ENCODE results near the gene SERPINA3. TPM values are rescaled to one million over a fixed set of nuclear protein-coding genes. Genes with fewer than 3 reads are reported as not detected.
"Not testable (repeated sequence)": the region's sequence is repeated elsewhere in the genome, so short reads cannot be mapped to it uniquely, and the experiment has no call there.

SERPINA3 gene
- polyA plus RNA-seq, 3 donors = 0.25 to 0.45 (median 0.29) TPM

DNA sequence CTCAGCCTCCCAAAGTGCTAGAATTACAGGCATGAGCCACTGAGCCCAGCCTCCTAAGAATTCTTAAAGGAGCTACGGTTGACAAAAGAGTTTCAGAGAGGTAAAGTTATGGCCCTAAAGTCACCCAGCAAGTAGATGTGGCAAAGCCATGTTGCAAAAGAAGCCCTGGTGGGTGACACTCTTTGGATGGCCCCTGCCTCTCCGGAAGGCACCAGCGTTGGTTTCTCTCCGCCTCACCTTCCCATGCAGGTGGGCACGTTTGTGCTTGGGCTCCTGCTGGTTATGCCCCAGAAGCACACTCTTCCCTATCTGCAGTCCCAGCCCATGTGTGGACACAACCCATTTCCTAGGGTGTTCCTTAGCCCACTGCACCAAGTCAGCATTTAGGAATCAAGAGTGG is 9.5 kb upstream of the SERPINA3 start:
- DNase-seq (ENCODE audit: extremely low read depth in 1 of 11, low read depth in 9 of 11, low spot score in 4 of 11) = no peak

DNA sequence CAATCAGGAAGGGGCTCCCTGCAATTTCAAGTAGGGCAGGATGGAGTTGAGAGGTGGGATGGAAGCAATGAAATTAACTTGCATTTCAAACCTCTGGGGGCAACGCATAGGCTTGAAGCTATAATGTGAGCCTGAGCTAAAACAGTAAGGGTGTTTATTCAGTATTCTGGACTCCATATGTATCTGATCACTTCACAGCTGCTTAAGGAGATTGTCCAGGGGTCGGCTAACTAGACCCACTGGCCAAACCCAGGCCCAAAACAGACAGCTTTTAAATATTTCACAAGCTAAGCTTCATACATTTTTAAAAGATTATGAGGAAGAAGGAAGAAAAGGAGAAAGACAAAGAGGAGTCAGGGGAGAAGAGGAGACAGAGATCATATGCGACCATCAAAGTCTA is 6.8 kb upstream of the SERPINA3 start:
- no peak for DNase-seq (ENCODE audit: extremely low read depth in 1 of 11, low read depth in 9 of 11, low spot score in 4 of 11)

DNA sequence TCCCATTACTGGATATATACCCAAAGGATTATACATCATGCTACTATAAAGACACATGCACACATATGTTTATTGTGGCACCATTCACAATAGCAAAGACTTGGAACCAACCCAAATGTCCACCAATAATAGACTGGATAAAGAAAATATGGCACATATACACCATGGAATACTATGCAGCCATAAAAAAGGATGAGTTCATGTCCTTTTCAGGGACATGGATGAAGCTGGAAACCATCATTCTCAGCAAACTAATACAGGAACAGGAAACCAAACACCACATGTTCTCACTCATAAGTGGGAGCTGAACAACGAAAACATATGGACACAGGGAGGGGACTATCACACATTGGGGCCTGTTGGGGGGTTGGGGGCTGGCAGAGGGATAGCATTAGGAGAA is 3.2 kb upstream of the SERPINA3 start:
- not testable (repeated sequence) for DNase-seq (ENCODE audit: extremely low read depth in 1 of 11, low read depth in 9 of 11, low spot score in 4 of 11)

DNA sequence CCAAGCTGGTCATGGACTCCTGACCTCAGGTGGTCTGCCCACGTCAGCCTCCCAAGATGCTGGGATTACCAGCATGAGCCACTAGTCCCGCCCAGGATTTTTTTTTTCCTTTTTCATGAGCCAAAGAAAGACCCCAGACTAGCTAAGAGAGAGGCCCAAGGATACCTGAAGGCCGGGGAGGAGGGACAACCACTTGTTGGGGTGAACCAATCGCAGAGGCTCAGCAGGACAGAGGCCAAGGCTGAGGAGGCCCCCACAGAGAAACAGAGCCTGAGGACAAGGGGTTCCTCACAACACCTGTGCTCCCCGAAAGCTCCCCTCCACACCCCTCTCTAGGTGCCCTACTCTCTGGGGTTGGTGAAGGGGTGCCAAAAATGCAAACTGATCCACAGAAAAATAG is 1.0 kb upstream of the SERPINA3 start:
- no peak for DNase-seq (ENCODE audit: extremely low read depth in 1 of 11, low read depth in 9 of 11, low spot score in 4 of 11)

DNA sequence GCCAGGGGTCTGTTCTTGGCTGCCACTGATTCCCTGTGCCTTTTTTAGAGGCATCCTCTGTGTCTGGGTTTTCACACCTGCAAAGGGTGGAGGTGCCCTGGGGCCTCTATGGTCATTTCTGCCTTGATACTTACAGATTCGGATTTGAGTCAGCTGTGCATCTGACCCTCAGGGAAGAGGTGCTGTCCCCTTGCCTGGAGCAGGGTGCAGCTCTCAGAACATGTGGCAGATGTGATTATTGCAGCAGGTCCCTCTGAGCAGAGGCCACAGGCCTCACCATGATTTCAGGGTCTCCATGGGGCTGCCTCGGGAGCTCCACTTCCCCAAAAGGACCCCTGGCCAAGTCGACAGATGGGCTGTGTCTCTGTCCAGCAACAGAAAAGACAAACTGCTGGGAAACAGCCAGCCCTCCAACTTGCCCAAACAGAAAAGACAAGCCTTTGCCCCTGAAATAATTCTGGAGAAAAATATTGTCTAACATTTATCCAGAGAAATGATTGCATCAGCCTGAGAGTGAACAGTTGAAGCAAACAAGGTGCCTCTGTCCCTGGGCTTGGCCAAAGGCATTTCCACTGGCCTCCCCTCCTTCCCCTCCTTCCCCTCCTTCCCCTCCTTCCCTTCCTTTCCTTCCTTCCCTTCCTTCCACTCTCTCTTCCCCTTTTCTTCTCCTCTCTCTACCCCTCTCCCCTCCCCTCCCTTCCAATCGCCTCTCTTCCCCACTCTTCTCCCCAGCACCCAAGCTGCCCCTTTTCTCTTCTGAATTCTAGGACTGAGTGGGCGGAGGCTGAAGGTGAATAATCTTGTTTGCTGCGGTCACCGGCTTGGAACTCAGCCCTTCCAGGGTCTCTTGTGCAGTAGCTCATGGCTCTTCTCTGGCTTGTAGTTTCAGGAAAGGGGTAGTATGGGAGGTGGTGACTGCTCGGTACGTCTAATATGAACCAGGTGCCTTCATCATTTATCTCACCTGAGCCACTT is 676 bp downstream of the SERPINA3 start:
- DNase-seq (ENCODE audit: extremely low read depth in 1 of 11, low read depth in 9 of 11, low spot score in 4 of 11) = no peak

DNA sequence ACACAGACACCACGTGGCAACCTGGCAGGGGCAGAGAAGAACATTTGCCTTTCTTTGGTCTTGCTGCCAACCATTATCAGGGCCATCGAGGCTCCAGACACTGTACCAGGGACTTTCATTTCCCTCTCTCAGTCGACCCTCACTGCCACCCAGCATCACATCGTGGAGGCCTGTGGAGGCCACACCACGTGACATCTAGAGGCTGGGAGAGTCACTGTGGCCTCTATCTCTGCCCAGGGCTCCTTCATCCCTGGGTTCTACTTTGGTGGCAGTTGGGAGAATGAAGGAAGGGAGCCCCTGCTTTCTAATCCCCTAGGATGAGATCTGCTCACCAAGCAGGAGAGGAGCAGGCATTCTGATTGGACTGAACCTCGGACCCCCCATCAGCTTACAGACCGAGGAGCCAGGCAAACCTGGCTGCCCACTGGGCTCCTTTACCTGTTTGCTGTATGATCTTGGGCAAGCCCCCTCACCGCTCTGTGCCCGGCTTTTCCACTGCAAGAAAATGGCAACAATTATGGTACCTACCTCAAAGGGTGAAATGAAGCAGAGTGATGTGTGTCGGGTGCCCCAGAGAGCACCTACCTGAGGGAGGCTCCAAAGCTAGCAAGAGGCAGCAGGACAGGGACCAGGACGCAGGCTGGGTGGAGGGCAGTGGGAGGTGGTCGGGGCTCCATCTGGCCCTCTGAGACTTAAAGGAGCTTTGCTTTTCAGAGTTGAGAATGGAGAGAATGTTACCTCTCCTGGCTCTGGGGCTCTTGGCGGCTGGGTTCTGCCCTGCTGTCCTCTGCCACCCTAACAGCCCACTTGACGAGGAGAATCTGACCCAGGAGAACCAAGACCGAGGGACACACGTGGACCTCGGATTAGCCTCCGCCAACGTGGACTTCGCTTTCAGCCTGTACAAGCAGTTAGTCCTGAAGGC is 1.8 kb downstream of the SERPINA3 start:
- DNase-seq (ENCODE audit: extremely low read depth in 1 of 11, low read depth in 9 of 11, low spot score in 4 of 11) = no peak

DNA sequence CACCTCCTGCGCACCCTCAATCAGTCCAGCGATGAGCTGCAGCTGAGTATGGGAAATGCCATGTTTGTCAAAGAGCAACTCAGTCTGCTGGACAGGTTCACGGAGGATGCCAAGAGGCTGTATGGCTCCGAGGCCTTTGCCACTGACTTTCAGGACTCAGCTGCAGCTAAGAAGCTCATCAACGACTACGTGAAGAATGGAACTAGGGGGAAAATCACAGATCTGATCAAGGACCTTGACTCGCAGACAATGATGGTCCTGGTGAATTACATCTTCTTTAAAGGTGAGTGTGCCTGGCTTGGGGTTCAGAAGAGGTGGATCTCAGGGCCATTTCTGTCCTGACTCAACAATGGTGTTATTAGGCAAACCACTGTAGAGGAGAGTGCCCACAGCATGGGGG is 2.6 kb downstream of the SERPINA3 start:
- no peak for DNase-seq (ENCODE audit: extremely low read depth in 1 of 11, low read depth in 9 of 11, low spot score in 4 of 11)

DNA sequence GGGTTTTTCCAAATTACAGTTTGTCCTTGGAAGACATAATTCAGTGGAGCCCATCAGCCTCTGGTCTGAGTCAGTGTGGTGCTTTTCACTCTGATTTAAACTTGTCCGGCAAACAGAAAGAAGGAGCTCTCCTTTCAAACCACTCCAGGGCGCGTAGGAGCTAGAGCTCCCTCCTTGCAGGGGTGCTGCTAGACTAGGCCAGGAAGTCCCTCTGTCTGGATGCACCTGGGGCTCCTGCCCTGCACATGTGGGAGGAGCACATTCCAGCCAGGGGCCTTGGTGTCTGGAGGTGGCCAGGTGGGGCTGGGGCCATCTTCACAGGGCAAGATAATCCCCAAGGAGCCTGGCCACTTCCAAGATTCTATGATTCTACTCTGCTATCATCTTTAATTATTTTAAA is 3.1 kb downstream of the SERPINA3 start:
- DNase-seq (ENCODE audit: extremely low read depth in 1 of 11, low read depth in 9 of 11, low spot score in 4 of 11) = no peak

DNA sequence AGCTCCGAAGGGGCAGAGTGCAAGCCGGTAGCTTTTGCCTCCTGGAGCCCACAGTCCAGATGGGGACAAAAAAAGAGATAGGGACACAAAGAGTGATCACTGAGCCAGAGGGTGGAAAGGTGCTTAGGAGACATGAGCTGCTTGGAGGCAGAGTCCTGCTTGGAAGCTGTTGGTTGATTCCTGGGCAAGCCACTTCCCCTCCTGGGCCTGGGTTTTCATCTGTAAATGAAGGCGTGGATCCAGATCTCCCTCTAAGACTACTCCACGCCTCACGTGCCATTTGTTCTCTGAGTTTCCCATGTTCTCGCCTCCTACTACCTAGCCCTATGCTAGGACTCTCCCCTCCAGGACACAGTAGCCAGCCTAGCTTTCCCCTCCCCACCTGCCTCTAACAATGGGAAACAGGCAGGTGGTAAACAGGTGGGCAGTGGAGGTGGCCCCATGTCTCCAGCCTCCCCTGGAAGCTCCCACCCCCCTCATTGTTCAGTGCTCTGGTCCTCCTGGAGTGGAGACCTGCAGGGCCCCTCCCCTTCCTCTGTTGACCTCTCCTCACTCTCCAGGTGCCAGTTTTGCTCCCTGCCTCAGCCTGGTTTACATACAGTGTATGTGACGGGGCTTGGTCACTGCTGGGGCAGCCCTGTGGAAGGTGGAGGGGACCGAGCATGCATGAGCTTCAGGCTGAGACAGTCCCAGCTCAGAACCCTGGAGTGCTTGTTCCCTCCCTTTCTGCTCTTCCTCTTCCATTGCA is 3.8 kb downstream of the SERPINA3 start:
- DNase-seq (ENCODE audit: extremely low read depth in 1 of 11, low read depth in 9 of 11, low spot score in 4 of 11) = no peak

DNA sequence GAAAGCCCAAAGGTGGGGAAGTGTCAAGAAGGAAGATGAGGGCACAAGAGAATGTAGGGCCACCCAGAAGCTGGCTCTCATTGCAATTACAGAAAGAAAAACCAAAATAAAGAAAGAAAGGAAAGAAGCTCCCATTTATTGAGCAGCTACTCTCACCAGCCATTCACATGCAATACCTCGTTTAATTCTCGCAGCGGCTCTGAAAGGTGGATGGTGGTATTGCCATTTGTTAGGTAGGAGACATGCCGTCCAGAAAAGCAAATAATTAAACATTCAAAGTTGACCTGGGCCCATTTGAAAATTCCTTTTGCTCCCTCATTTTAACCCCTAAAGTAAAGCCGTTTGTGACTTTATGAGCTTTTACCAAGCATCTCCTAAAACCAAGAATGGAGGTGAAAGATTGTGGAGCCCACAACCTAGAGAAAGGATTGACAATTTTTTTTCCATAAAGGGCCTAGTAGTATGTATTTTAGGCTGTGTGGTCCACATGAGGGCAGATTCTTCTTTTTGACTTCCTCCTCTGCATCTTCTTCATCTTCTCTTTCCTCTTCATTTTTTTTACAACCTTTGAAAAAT is 5.3 kb downstream of the SERPINA3 start:
- no peak for DNase-seq (ENCODE audit: extremely low read depth in 1 of 11, low read depth in 9 of 11, low spot score in 4 of 11)

DNA sequence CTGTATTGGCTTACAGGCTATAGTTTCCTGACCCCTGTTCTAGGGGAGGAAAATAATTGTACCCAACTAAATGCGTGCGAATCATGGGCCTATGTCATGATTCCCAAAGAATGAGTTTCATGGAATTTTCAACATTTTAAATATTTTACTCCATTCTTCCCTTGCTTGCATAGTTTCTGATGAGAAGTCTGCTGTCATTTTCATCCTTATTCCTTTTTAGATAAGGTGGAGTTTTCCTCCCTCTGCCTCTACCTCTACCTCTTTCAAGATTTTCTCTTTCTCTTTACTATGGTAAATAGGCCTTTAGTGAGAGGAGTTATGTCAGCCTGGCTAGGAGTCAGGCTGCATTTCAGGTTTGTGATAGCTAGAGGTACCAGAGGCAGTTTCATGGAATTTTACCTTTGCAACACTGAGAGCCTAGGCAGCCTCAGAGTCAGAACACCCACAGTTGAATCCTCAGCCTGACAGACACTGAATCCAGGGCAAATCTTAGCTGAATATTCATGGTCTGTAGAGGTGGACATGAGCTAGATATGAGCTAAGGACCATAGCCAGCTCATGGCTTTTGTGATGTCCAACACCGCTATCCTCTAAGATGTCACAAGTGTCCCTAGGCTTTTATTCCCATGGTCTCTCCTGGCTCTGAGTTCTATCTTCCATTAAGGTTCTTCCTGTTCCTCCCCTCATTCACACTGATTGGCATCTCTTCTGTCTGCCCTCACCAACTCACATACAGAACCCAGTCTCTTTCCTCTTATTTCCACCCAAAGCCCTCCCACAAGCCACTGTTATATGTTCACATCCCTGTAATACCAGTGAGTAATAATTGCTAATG is 6.0 kb downstream of the SERPINA3 start:
- no peak for DNase-seq (ENCODE audit: extremely low read depth in 1 of 11, low read depth in 9 of 11, low spot score in 4 of 11)

DNA sequence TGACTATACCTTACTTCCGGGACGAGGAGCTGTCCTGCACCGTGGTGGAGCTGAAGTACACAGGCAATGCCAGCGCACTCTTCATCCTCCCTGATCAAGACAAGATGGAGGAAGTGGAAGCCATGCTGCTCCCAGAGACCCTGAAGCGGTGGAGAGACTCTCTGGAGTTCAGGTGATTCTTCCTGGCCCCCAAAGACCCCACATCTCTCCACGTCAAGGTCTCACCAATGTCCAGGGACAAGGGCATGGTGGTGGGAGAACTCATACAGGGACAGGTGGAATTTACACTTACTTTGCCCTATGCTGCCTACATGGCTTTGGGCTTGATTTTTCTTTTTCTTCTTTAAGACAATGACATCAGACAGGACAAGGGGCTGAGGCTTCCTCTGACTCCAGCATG is 7.1 kb downstream of the SERPINA3 start:
- DNase-seq (ENCODE audit: extremely low read depth in 1 of 11, low read depth in 9 of 11, low spot score in 4 of 11) = no peak

DNA sequence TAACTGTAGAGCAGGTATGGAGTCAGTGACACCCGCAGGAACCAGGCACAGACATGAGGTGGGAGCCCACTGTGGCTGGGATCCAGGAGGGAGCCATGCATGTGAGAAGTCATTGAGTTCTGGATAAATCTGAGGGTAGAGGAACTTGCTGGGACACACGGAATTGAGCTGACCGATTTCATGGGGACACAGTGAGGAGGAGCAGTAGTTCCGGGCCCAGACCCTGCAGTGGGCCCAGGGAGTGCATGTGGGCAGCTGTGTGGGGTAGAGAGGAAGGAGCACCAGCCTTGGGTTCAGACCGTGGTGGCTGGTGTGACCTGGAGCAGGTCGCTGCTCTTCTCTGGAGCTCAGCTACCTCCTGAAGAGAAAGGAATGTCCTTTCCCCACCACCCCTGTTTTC is 8.4 kb downstream of the SERPINA3 start:
- no peak for DNase-seq (ENCODE audit: extremely low read depth in 1 of 11, low read depth in 9 of 11, low spot score in 4 of 11)

DNA sequence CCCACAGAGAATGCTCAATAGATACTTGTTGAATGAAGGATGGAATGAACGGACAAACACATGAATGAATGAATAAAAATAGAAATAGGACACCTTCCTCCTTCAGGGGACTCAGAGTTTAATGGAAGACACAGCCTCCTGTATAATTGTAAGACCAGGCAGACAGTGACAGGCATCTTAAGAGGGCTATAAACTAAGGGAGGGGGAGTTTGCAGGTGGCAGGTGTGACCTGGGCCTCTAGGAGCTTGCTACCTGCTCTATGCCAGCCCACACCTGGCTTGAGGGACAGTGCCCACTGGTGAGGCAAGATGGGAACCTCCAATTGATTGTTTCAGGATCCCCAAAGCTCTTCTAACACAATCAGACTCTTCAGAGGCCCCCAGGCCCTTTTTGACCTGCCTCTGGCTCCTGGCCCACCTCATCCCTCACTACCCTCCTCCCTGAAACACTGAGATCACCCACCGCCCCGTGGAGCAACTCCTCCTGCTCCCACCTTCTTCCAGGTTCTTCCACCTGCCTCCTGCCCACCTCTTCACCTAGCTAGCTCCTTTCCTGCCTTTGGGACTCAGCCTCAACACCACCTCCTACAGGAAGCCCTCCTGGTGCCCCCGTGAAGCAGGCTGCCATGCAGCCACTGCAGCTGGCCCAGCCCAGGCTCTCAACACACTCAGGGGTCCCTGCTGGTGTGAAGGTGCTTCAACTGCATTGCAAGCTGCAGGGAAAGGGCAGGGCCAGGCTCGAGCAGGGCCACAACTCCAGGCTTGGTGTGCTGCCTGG is 9.4 kb downstream of the SERPINA3 start:
- no peak for DNase-seq (ENCODE audit: extremely low read depth in 1 of 11, low read depth in 9 of 11, low spot score in 4 of 11)

DNA sequence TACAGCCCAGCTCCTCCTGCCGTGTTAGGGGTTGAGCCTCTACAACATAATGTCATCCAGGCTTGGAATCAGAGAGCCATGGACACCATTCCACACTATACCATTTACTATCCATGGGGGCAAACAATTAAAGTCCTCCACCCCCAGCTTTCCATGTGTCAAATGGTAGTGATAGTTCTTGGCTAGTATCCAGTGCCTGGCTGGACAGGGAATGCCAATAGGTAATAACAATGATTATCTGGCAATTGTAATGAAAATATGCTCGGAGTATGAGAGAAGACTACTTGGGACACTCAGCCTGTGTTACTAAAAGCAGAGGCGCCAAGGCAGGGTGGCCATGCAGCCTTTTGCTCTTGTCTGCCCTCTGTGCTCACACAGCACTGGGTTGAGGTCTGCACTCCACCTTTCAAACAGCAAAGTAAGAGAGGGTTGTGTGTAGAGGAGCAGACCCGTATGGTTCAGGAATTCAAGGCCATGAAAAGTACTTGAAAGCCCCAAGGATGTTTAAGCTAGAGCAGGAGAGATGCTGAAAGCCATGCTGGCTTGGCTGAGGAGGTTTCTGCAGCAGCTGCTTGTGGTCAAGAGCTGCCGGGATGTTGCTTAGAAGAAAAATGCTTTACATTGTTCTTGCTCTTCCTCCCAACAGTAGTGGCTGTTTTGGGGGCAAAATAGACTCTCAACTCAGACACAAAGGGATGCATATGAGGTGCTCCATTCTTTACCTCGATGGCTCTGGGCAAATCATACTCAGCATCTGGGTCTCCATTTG is 10.6 kb downstream of the SERPINA3 start:
- DNase-seq (ENCODE audit: extremely low read depth in 1 of 11, low read depth in 9 of 11, low spot score in 4 of 11) = no peak

DNA sequence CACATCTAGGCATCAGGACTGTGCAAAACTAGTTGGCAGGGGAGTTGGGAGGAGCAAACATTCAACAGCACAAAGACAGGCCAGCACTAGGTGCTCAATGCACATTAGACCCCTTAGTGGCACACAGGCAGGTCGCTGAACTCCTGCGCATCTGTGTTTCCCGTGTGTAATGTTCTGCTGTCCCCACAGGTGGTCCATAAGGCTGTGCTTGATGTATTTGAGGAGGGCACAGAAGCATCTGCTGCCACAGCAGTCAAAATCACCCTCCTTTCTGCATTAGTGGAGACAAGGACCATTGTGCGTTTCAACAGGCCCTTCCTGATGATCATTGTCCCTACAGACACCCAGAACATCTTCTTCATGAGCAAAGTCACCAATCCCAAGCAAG is 11.2 kb downstream of the SERPINA3 start:
- DNase-seq (ENCODE audit: extremely low read depth in 1 of 11, low read depth in 9 of 11, low spot score in 4 of 11) = no peak

All from renal cortex interstitium (tissue), 11 donors.